HG03039 (cell line): ENCODE measurements around the gene FAM120B.
"Not testable (repeated sequence)": the region's sequence is repeated elsewhere in the genome, so short reads cannot be mapped to it uniquely, and the experiment has no call there.

Experiments
- ATAC-seq: cut with Tn5 transposase; IDR thresholded peaks from one replicate; pipeline ENCODE4 v1.9.1; 2021; ENCODE audit warnings: mild to moderate bottlenecking, moderate library complexity; ENCODE audit not compliant: unreplicated experiment

Gene FAM120B

GRCh38 chr6:170306324-170307079 lies at the start of gene FAM120B:
TSS of gene FAM120B (plus strand) at chr6:170306758. CDS start at chr6:170317391, 10,633 bp downstream.
- ATAC-seq, result peak; percentile 98

GRCh38 chr6:170257376-170257775 lies 49.2 kb upstream of the FAM120B start:
- ATAC-seq, result no peak

GRCh38 chr6:170258407-170258806 lies 48.2 kb upstream of the FAM120B start:
- no peak for ATAC-seq

- no peak for ATAC-seq
Measured at GRCh38 chr6:170259278-170259677, 47.3 kb upstream of the FAM120B start.

- no peak for ATAC-seq
Measured at GRCh38 chr6:170260686-170261085, 45.9 kb upstream of the FAM120B start.

- ATAC-seq, result no peak
Measured at GRCh38 chr6:170261643-170262488, 44.7 kb upstream of the FAM120B start.

GRCh38 chr6:170262489-170263088 lies 44.0 kb upstream of the FAM120B start:
- no peak for ATAC-seq

- no peak for ATAC-seq
Measured at GRCh38 chr6:170263410-170263809, 43.1 kb upstream of the FAM120B start.

GRCh38 chr6:170264086-170264485 lies 42.5 kb upstream of the FAM120B start:
- no peak for ATAC-seq

- ATAC-seq, result not testable (repeated sequence)
Measured at GRCh38 chr6:170264644-170265043, 41.9 kb upstream of the FAM120B start.

- ATAC-seq, result no peak
Measured at GRCh38 chr6:170265655-170266054, 40.9 kb upstream of the FAM120B start.

GRCh38 chr6:170266061-170266825 lies 40.3 kb upstream of the FAM120B start:
- no peak for ATAC-seq

GRCh38 chr6:170267688-170268087 lies 38.9 kb upstream of the FAM120B start:
- no peak for ATAC-seq

GRCh38 chr6:170268216-170269129 lies 38.1 kb upstream of the FAM120B start:
- ATAC-seq, result no peak

GRCh38 chr6:170269151-170269845 lies 37.3 kb upstream of the FAM120B start:
- ATAC-seq, result no peak

- no peak for ATAC-seq
Measured at GRCh38 chr6:170269846-170270541, 36.6 kb upstream of the FAM120B start.

- no peak for ATAC-seq
Measured at GRCh38 chr6:170270984-170271593, 35.5 kb upstream of the FAM120B start.

GRCh38 chr6:170271771-170272314 lies 34.7 kb upstream of the FAM120B start:
- peak; percentile 80 for ATAC-seq
